Sigmoid colon (tissue), 4 donors: Measurements from ENCODE around the gene PTPN14.

Source experiments
- EP300 ChIP-seq, 4 donors: sonication (generic); formaldehyde crosslinking; IDR thresholded peaks; one replicate each; pipeline ENCODE4 v1.6.1; 2017; ENCODE audit warnings: antibody characterized with exemption in 4 of 4
- POLR2AphosphoS5 ChIP-seq, 4 donors: sonication (generic); formaldehyde crosslinking; IDR thresholded peaks; one replicate each; pipeline ENCODE4 v1.6.1; 2017; ENCODE audit warnings: antibody characterized with exemption in 4 of 4

GRCh38 chr1:214422137-214422671 is 129.2 kb downstream of the PTPN14 start:
- TF ChIP-seq POLR2AphosphoS5 (IDR thresholded peaks at IDR 0.05) (no peak), EP300 (IDR thresholded peaks at IDR 0.05) (no peak)
